VCaP (cell line): Measurements from ENCODE around the gene FAM53C.

Experiments
- H3K27ac ChIP-seq: fragments of 450-650 bp; 2 replicates; pipeline ENCODE4 v1.5.1; 2017
- CTCF ChIP-seq: fragments of 450-650 bp; conservative IDR thresholded peaks from 2 replicates; pipeline ENCODE4 v1.5.1; 2017; ENCODE audit warnings: mild to moderate bottlenecking, moderate library complexity

FAM53C gene

GRCh38 chr5:138352722-138353559, 14.9 kb downstream of the FAM53C start:
- no peak; the same call in none of the 2 replicates for TF ChIP-seq CTCF
- peak overlapping the region; percentile 97 for H3K27ac ChIP-seq

GRCh38 chr5:138353560-138354080, 15.6 kb downstream of the FAM53C start:
- no peak for TF ChIP-seq CTCF
- peak overlapping the region; percentile 97 for H3K27ac ChIP-seq

DNA sequence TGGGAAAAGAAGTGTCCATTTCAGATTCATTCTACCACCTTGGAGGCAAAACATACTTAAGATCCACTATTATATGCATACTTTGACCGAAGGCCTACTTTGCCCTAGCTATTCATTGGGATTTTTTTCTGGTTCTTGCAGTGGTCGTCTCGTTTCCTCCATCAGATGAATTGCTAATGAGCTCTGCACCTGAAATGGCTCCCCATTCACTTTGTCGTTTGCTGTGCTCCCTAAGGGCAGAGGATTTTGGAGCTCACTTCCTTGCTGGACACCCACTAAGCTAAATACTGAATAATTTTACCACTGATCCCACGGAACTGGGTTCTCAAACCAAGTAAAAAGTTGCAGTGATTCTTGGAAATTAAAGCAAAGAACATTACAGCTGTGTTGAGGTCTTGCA, 16.3 kb downstream of the FAM53C start:
- TF ChIP-seq CTCF = no peak
- peak overlapping the region; percentile 97 for H3K27ac ChIP-seq

GRCh38 chr5:138354926-138355378, 16.9 kb downstream of the FAM53C start:
- peak overlapping the region; percentile 97 for H3K27ac ChIP-seq
- TF ChIP-seq CTCF = no peak

- TF ChIP-seq CTCF = no peak
- no peak overlapping the region for H3K27ac ChIP-seq
Observed at GRCh38 chr5:138359621-138360020, 21.6 kb downstream of the FAM53C start.

DNA sequence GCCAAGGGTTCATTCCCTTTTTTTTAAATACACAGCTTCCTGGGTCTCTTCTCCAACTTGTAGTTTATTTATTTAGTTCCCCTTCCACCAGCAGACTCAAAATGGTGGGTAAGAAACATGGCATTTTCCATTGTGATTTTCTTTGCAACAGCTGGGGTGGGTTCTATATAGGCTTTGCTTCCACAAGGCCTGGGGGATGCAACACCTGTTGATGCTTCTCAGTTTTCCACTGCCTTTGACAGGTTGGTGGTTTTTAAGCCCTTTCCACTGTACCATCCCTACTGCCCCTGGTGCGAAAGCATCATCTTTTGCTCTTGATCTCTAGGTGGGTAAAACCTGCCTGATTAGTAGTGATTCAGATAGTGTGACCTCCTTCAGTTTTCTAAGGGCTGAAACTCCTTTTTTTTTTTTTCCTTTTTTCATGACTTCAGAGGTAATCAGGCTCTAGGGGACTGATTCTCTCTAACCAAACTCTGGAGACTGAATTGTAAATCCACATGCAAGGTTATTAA, 22.9 kb downstream of the FAM53C start:
- no peak for TF ChIP-seq CTCF
- H3K27ac ChIP-seq = no peak overlapping the region

- TF ChIP-seq CTCF = no peak
- H3K27ac ChIP-seq = no peak overlapping the region
Observed at GRCh38 chr5:138364576-138364975, 26.5 kb downstream of the FAM53C start.
